GM12878 (cell line): ENCODE data around the gene HSPA12B. TPM values are rescaled to one million over a fixed set of nuclear protein-coding genes. Genes with fewer than 3 reads are reported as not detected.

Source experiments
- ATAC-seq: fragments of 200-7000 bp; cut with Tn5 transposase; 3 replicates; pipeline ENCODE4 v1.9.1; 2020; ENCODE audit warnings: mild to moderate bottlenecking, moderate library complexity
- BruUV-seq: library from RNA; stranded (reverse); fragments of 400-500 nt; replicated peaks from 2 replicates; lab custom pipeline; 2021; lab: Mats Ljungman, UMichigan
- CTCF ChIA-PET: fragments of 300-600 bp; sonication (Branson Sonifier 250); formaldehyde crosslinking; extraction: SDS; loops from one replicate; lab custom pipeline; 2021; ENCODE audit warnings: inconsistent platforms; lab: Yijun Ruan, JAX
- POLR2A ChIA-PET: fragments of 350-600 bp; formaldehyde crosslinking; extraction: SDS; loops from one replicate; lab custom pipeline; 2021; ENCODE audit warnings: inconsistent platforms; lab: Charles Lee
- RAD21 ChIA-PET: fragments of 300-600 bp; sonication (Branson Sonifier 250); formaldehyde crosslinking; loops from one replicate; lab custom pipeline; 2023; ENCODE audit warnings: antibody characterized with exemption; ENCODE audit not compliant: unreplicated experiment; lab: Charles Lee
- SMC1A ChIA-PET: fragments of 300-600 bp; sonication (Branson Sonifier 250); formaldehyde crosslinking; loops from one replicate; lab custom pipeline; 2023; ENCODE audit not compliant: unreplicated experiment, uncharacterized antibody; lab: Charles Lee
- DNase-seq: peaks from one replicate; pipeline ENCODE4 v3.0.0-alpha.2; 2011; ENCODE audit warnings: low read depth, low spot score
- FAIRE-seq: peaks from 3 replicates; lab custom pipeline; 2011; peaks lifted over from hg19 to GRCh38; lab: Jason Lieb, UNC
- H2AFZ ChIP-seq: 2 replicates; pipeline ENCODE4 v1.6.0; 2011; ENCODE audit warnings: low read depth, low read length, control low read depth; ENCODE audit not compliant: control insufficient read depth
- H3K27ac ChIP-seq: 2 replicates; pipeline ENCODE4 v1.5.1; 2011; ENCODE audit warnings: control low read depth; ENCODE audit not compliant: control insufficient read depth, insufficient read depth
- H3K27me3 ChIP-seq, 2 experiments: replicated peaks in 1 of 2; 2 replicates each; pipeline versions ENCODE4 v1.6.0 to v1.6.1; 2011; ENCODE audit warnings: low read length in 1 of 2; ENCODE audit not compliant: control insufficient read depth in 2 of 2, insufficient read depth in 2 of 2
- H3K36me3 ChIP-seq, 2 experiments: 2 replicates each; pipeline ENCODE4 v1.5.1; 2011; ENCODE audit warnings: low read length in 1 of 2; ENCODE audit not compliant: control insufficient read depth in 2 of 2, insufficient read depth in 2 of 2
- H3K4me1 ChIP-seq: 2 replicates; pipeline ENCODE4 v1.6.1; 2011; ENCODE audit warnings: mild to moderate bottlenecking, low read length, moderate library complexity, mixed read lengths; ENCODE audit not compliant: control insufficient read depth, insufficient read depth
- H3K4me2 ChIP-seq: 2 replicates; pipeline ENCODE4 v1.6.0; 2011; ENCODE audit warnings: control low read depth; ENCODE audit not compliant: control insufficient read depth, insufficient read depth
- H3K4me3 ChIP-seq: fragments of 200-600 bp; sonication (generic); 2 replicates; pipeline ENCODE4 v1.5.1; 2016
- H3K79me2 ChIP-seq: 2 replicates; pipeline ENCODE4 v1.6.0; 2011; ENCODE audit warnings: low read length; ENCODE audit not compliant: control insufficient read depth, insufficient read depth
- H3K9ac ChIP-seq: 2 replicates; pipeline ENCODE4 v1.8.0; 2011; ENCODE audit warnings: low read length, control low read depth, mixed read lengths; ENCODE audit not compliant: control insufficient read depth, insufficient read depth
- H3K9me3 ChIP-seq: replicated peaks from 3 replicates; pipeline ENCODE4 v1.5.1; 2011; ENCODE audit warnings: mild to moderate bottlenecking, low read length; ENCODE audit not compliant: control insufficient read depth, insufficient read depth
- H4K20me1 ChIP-seq: 2 replicates; pipeline ENCODE4 v1.6.0; 2011; ENCODE audit not compliant: control insufficient read depth, insufficient read depth
- CEBPB ChIP-seq, 2 experiments: fragments of 150-350 bp in 1 of 2; IDR thresholded peaks; 2 replicates each; pipeline ENCODE4 v1.6.1; 2012 to 2014; ENCODE audit warnings: low read depth in 2 of 2, low read length in 2 of 2, borderline replicate concordance in 1 of 2, inconsistent platforms in 1 of 2
- E2F8 ChIP-seq: fragments of 450-650 bp; IDR thresholded peaks from 2 replicates; pipeline ENCODE4 v1.6.1; 2018; ENCODE audit warnings: mild to moderate bottlenecking, low read depth, moderate library complexity; ENCODE audit not compliant: partially characterized antibody
- EED ChIP-seq: sonication (generic); IDR thresholded peaks from 2 replicates; pipeline ENCODE4 v1.6.1; 2016; ENCODE audit warnings: antibody characterized with exemption, low read depth
- ESRRA ChIP-seq: IDR thresholded peaks from 2 replicates; pipeline ENCODE4 v1.6.1; 2012; ENCODE audit warnings: mild to moderate bottlenecking, low read length, improper control_type of control experiment
- HCFC1 ChIP-seq: fragments of 150-350 bp; IDR thresholded peaks from 2 replicates; pipeline ENCODE4 v1.6.1; 2014; ENCODE audit warnings: low read length
- HDAC6 ChIP-seq: fragments of 200-600 bp; sonication (generic); IDR thresholded peaks from one replicate; pipeline ENCODE4 v1.8.0; 2017; ENCODE audit warnings: antibody characterized with exemption; ENCODE audit not compliant: unreplicated experiment
- HSF1 ChIP-seq: fragments of 150-350 bp; IDR thresholded peaks from 2 replicates; pipeline ENCODE4 v1.6.1; 2014; ENCODE audit warnings: mild to moderate bottlenecking, low read depth, low read length
- TCF3 ChIP-seq: IDR thresholded peaks from 2 replicates; pipeline ENCODE4 v1.6.1; 2012; ENCODE audit warnings: low read depth, mild to moderate bottlenecking, low read length, borderline replicate concordance; ENCODE audit not compliant: insufficient read depth
- WGBS: methylation state at CpG from one replicate; pipeline ENCODE4 v1.1.6; 2016; ENCODE audit warnings: low lambda C conversion rate; ENCODE audit not compliant: insufficient replicate concordance, insufficient coverage; ENCODE audit errors: missing lambda C conversion rate; 5-methylcytosine and 5-hydroxymethylcytosine counted together
- in situ Hi-C: fragments of 300-500 bp; cut with MboI; formaldehyde crosslinking; loops from 9 replicates; pipeline ENCODE4 v1.14.3; 2018; ENCODE audit warnings: mixed read lengths
- intact Hi-C: fragments of 100-400 bp; cut with micrococcal nuclease; formaldehyde crosslinking; loops from one replicate; pipeline ENCODE4 v1.14.2; 2022; ENCODE audit not compliant: unreplicated experiment
- polyA plus RNA-seq, 11 experiments: library from polyadenylated mRNA; depleted of rRNA in 4 of 11; unstranded in 6 of 11; stranded (reverse) in 5 of 11; fragments of >200 nt; fragmentation: Nextera tagmentation in 4 of 11; fragmentation: Illumina TruSeq in 1 of 11; extraction: Ambion mirVana in 4 of 11; extraction: Trizol in 1 of 11; gene quantifications; 1 replicate in 1 of 11; 2 replicates in 10 of 11; pipeline versions ENCODE4 v1.2.1 to v1.2.3, GENCODE V29; 2011 to 2016; ENCODE audit warnings: inconsistent platforms in 2 of 11, missing spikeins in 2 of 11, low read depth in 1 of 11
- total RNA-seq, 4 experiments: library from RNA; depleted of rRNA in 3 of 4; stranded (reverse); fragments of >200 nt in 3 of 4; fragmentation: Illumina TruSeq in 1 of 4; extraction: Trizol in 1 of 4; gene quantifications; 2 replicates each; pipeline versions ENCODE4 v1.2.1 to v1.2.3, GENCODE V29; 2013 to 2021

Gene HSPA12B
- total and polyA plus RNA-seq, 10 of the 15 experiments (the other 5 are each of a cell fraction or from before 2014, with no cell fraction given): 0.08 TPM; not detected in 9

- H4K20me1 ChIP-seq: no peaks in the 10 kb centered on the region
- no TSS peak for BruUV-seq
- CTCF ChIA-PET: interaction anchor here (0.9 to 2.2 kb wide), 2 partner anchors 9 to 26 kb away, joined by 4 to 5 read pairs; no protein-coding TSS in a partner anchor
These were observed 47.1 kb upstream of the HSPA12B start for GRCh38 chr20:3685341-3685740.

More at GRCh38 chr20:3685341-3685740, 47.1 kb upstream of the HSPA12B start:
- ATAC-seq (no peak), DNase-seq (no peak), FAIRE-seq (no peak)
- no peak overlapping the region for H3K9ac ChIP-seq
- H3K27me3 ChIP-seq: peaks cover 2 to 4% of the 10 kb centered on the region in 2 experiments; a peak in 3 of 4 replicates
- no peak overlapping the region for H3K27ac ChIP-seq
- RAD21 ChIA-PET: no interaction called here
- POLR2A ChIA-PET: no interaction called here
- TF ChIP-seq TCF3: no peak
- TF ChIP-seq CEBPB (IDR thresholded peaks at IDR 0.05; ENCODE audit: borderline replicate concordance in 1 of 2, low read depth in 2 of 2, low read length in 2 of 2): no peak
- TF ChIP-seq HSF1: no peak
- no peak for TF ChIP-seq EED
- TF ChIP-seq HCFC1: no peak
- no peak for TF ChIP-seq E2F8
- TF ChIP-seq HDAC6: no peak
- no peak for TF ChIP-seq ESRRA
- intact Hi-C loops: loop anchor here (10.0 kb wide), 1 partner anchor 399 kb away; no protein-coding TSS in a partner anchor
- in situ Hi-C loops: no loop called here
- H3K79me2 ChIP-seq: no peaks in the 10 kb centered on the region
- WGBS: 24% methylated on average over 6 of the region's 7 CpGs
- no peak overlapping the region for H3K4me2 ChIP-seq
- SMC1A ChIA-PET: interaction anchor here (0.5 to 1.2 kb wide), 3 partner anchors 9 to 81 kb away, joined by 3 read pairs; no protein-coding TSS in a partner anchor
- no peaks in the 10 kb centered on the region for H3K4me1 ChIP-seq
- H3K9me3 ChIP-seq: no peaks in the 10 kb centered on the region
- H3K4me3 ChIP-seq: no peak overlapping the region
- no peak overlapping the region for H2AFZ ChIP-seq
- H3K36me3 ChIP-seq: no peaks in the 10 kb centered on the region
